Loucy (cell line): Measurements from ENCODE around the gene ZNF784.

Experiments
- H2AFZ ChIP-seq: fragments of 200-600 bp; sonication (generic); 2 replicates; pipeline ENCODE4 v1.6.0; 2016; ENCODE audit warnings: antibody characterized with exemption, mild to moderate bottlenecking, low read length, moderate library complexity
- H3F3A ChIP-seq: fragments of 200-600 bp; 2 replicates; pipeline ENCODE4 v1.6.0; 2016; ENCODE audit warnings: antibody characterized with exemption, low read depth, mild to moderate bottlenecking
- H3K27me3 ChIP-seq: fragments of 200-600 bp; sonication (generic); 2 replicates; pipeline ENCODE4 v1.6.1; 2014; ENCODE audit warnings: low read length, mild to moderate bottlenecking; ENCODE audit not compliant: insufficient read depth, poor library complexity, severe bottlenecking
- H3K36me3 ChIP-seq: fragments of 200-600 bp; sonication (generic); 2 replicates; pipeline ENCODE4 v1.6.1; 2016; ENCODE audit warnings: low read length; ENCODE audit not compliant: insufficient read depth
- H3K4me1 ChIP-seq: fragments of 200-600 bp; sonication (generic); 2 replicates; pipeline ENCODE4 v1.5.1; 2014; ENCODE audit warnings: low read length, mild to moderate bottlenecking; ENCODE audit not compliant: insufficient read depth, poor library complexity, severe bottlenecking
- H3K4me2 ChIP-seq: fragments of 200-600 bp; sonication (generic); 2 replicates; pipeline ENCODE4 v1.6.0; 2014; ENCODE audit warnings: antibody characterized with exemption, low read length, low read depth, mild to moderate bottlenecking; ENCODE audit not compliant: poor library complexity, severe bottlenecking
- H3K4me3 ChIP-seq: fragments of 200-600 bp; sonication (generic); 2 replicates; pipeline ENCODE4 v1.5.1; 2014; ENCODE audit warnings: low read length, mild to moderate bottlenecking, mixed read lengths; ENCODE audit not compliant: poor library complexity, severe bottlenecking
- H3K79me2 ChIP-seq: fragments of 200-600 bp; sonication (generic); 2 replicates; pipeline ENCODE4 v1.6.1; 2014; ENCODE audit warnings: low read length; ENCODE audit not compliant: insufficient read depth
- H3K9ac ChIP-seq: fragments of 200-600 bp; sonication (generic); 2 replicates; pipeline ENCODE4 v1.6.0; 2014; ENCODE audit warnings: mild to moderate bottlenecking, low read depth, low read length, moderate library complexity; ENCODE audit not compliant: poor library complexity, severe bottlenecking
- H3K9me2 ChIP-seq: fragments of 200-600 bp; sonication (generic); replicated peaks from 2 replicates; pipeline ENCODE4 v1.6.1; 2016; ENCODE audit warnings: low read depth, low read length, mixed read lengths
- H3K9me3 ChIP-seq: fragments of 200-600 bp; sonication (generic); 2 replicates; pipeline ENCODE4 v1.6.1; 2014; ENCODE audit warnings: mild to moderate bottlenecking, antibody characterized with exemption, low read length, low read depth; ENCODE audit not compliant: insufficient read depth
- H4K20me1 ChIP-seq: fragments of 200-600 bp; sonication (generic); 2 replicates; pipeline ENCODE4 v1.6.0; 2014; ENCODE audit warnings: antibody characterized with exemption, low read length, mild to moderate bottlenecking; ENCODE audit not compliant: insufficient read depth, poor library complexity, severe bottlenecking
- EZH2phosphoT487 ChIP-seq: fragments of 200-600 bp; IDR thresholded peaks from 2 replicates; pipeline ENCODE4 v1.6.1; 2018; ENCODE audit warnings: antibody characterized with exemption, mild to moderate bottlenecking, moderate library complexity, borderline replicate concordance
- TF ChIP-seq, protein P1 (sequence below): fragments of 200-600 bp; sonication (generic); conservative IDR thresholded peaks from 2 replicates; pipeline ENCODE4 v1.5.1; 2014; ENCODE audit warnings: mild to moderate bottlenecking, antibody characterized with exemption, low read length

ZNF784 gene

GRCh38 chr19:55626350-55626749 lies 2.0 kb upstream of the ZNF784 start:
- Histone ChIP-seq H3K4me1 (peaks cover 11% of the 10 kb centered on the region), H3K4me3 (no peak overlapping the region), H3K9me2 (no peaks in the 10 kb centered on the region), H3K9me3 (no peaks in the 10 kb centered on the region), H3K9ac (peak overlapping the region; percentile 25), H4K20me1 (peaks cover 6% of the 10 kb centered on the region), H3F3A (no peaks in the 10 kb centered on the region), H2AFZ (no peak overlapping the region), H3K27me3 (no peaks in the 10 kb centered on the region), H3K79me2 (0 out of 2 replicates have a peak, but pooled peaks cover 7% of the 10 kb centered on the region), H3K4me2 (peak overlapping the region; percentile 21), H3K36me3 (no peaks in the 10 kb centered on the region)
- TF ChIP-seq, protein P1, sequence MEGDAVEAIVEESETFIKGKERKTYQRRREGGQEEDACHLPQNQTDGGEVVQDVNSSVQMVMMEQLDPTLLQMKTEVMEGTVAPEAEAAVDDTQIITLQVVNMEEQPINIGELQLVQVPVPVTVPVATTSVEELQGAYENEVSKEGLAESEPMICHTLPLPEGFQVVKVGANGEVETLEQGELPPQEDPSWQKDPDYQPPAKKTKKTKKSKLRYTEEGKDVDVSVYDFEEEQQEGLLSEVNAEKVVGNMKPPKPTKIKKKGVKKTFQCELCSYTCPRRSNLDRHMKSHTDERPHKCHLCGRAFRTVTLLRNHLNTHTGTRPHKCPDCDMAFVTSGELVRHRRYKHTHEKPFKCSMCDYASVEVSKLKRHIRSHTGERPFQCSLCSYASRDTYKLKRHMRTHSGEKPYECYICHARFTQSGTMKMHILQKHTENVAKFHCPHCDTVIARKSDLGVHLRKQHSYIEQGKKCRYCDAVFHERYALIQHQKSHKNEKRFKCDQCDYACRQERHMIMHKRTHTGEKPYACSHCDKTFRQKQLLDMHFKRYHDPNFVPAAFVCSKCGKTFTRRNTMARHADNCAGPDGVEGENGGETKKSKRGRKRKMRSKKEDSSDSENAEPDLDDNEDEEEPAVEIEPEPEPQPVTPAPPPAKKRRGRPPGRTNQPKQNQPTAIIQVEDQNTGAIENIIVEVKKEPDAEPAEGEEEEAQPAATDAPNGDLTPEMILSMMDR = no peak
- no peak for TF ChIP-seq EZH2phosphoT487

DNA sequence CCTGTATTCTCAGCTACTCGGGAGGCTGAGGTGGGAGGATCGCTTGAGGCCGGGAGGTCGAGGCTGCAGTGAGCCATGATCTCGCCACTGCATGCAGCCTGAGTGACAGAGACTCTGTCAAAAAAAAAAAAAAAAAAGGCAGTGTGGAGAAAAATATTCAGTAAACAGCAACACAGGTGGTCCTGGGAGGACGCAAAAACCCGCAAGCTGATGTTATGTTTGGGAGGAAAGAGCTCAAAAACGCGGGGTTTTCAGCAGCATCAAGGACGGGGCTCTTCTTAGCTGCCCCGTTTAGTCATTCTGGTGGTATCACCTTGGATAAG lies 599 bp upstream of the ZNF784 start:
- no peaks in the 10 kb centered on the region for H3K27me3 ChIP-seq
- peak overlapping the region; percentile 76 for H3K4me3 ChIP-seq
- no peaks in the 10 kb centered on the region for H3K9me3 ChIP-seq
- H3K4me1 ChIP-seq = peaks cover 16% of the 10 kb centered on the region
- peak overlapping the region; percentile 79 for H2AFZ ChIP-seq
- TF ChIP-seq EZH2phosphoT487 = no peak
- TF ChIP-seq, protein P1 = no peak
- 0 out of 2 replicates have a peak, but pooled peaks cover 7% of the 10 kb centered on the region for H3K79me2 ChIP-seq
- no peaks in the 10 kb centered on the region for H3K9me2 ChIP-seq
- peak overlapping the region; percentile 80 for H3K4me2 ChIP-seq
- H3K9ac ChIP-seq = peak overlapping the region; percentile 69
- no peaks in the 10 kb centered on the region for H3K36me3 ChIP-seq
- peaks cover 6% of the 10 kb centered on the region for H4K20me1 ChIP-seq
- no peaks in the 10 kb centered on the region for H3F3A ChIP-seq

DNA sequence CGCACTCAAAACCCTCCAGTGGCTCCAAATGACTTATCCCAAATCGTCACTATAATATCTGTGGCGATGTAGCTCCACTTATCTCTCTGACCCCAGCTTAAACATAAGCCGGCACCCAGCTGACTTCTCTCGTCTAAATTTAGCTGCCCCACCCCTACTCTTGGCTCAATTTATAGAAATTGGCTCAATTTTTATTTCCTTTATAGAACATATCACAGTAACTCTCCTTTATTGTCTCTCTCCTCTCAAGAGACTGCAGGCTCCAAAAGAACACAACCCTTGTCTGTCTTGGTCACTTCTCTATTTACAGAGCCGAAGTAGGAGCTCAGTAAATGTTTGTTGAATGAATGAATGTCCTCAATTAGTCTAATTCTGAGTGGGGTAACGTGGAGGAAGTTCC lies 805 bp downstream of the ZNF784 start:
- Histone ChIP-seq H3K9ac (no peak overlapping the region), H3K9me2 (no peaks in the 10 kb centered on the region), H3K79me2 (0 out of 2 replicates have a peak, but pooled peaks cover 7% of the 10 kb centered on the region), H3K9me3 (no peaks in the 10 kb centered on the region), H3F3A (no peaks in the 10 kb centered on the region), H3K27me3 (no peaks in the 10 kb centered on the region), H3K4me2 (peak overlapping the region; percentile 66), H3K4me1 (peaks cover 16% of the 10 kb centered on the region), H4K20me1 (peaks cover 6% of the 10 kb centered on the region), H3K36me3 (no peaks in the 10 kb centered on the region), H3K4me3 (peak overlapping the region; percentile 76), H2AFZ (no peak overlapping the region)
- TF ChIP-seq, protein P1 = no peak
- TF ChIP-seq EZH2phosphoT487 = no peak
